ENCODE data around the gene RNF166.

The RNF166 gene

GRCh38 chr16:88716201-88716600, 10.0 kb upstream of the RNF166 start:
- no peak overlapping the region for H3K27ac ChIP-seq (ENCODE audit: low read length)
- H3K9me2 ChIP-seq (replicated peaks; ENCODE audit: insufficient read depth, low read length), result no peaks in the 10 kb centered on the region
- no peak for TF ChIP-seq EZH2 (optimal IDR thresholded peaks at IDR 0.05; ENCODE audit: low read depth, low read length)
- TF ChIP-seq EZH2phosphoT487 (IDR thresholded peaks at IDR 0.05; ENCODE audit: low read length), result no peak
- TF ChIP-seq, protein P1, sequence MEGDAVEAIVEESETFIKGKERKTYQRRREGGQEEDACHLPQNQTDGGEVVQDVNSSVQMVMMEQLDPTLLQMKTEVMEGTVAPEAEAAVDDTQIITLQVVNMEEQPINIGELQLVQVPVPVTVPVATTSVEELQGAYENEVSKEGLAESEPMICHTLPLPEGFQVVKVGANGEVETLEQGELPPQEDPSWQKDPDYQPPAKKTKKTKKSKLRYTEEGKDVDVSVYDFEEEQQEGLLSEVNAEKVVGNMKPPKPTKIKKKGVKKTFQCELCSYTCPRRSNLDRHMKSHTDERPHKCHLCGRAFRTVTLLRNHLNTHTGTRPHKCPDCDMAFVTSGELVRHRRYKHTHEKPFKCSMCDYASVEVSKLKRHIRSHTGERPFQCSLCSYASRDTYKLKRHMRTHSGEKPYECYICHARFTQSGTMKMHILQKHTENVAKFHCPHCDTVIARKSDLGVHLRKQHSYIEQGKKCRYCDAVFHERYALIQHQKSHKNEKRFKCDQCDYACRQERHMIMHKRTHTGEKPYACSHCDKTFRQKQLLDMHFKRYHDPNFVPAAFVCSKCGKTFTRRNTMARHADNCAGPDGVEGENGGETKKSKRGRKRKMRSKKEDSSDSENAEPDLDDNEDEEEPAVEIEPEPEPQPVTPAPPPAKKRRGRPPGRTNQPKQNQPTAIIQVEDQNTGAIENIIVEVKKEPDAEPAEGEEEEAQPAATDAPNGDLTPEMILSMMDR (IDR thresholded peaks at IDR 0.05; ENCODE audit: low read length), result no peak
- H3K4me1 ChIP-seq (ENCODE audit: low read length), result no peaks in the 10 kb centered on the region
- H3K4me3 ChIP-seq (ENCODE audit: low read length), result no peak overlapping the region
- H3F3A ChIP-seq (ENCODE audit: insufficient read depth, low read length), result no peaks in the 10 kb centered on the region
- H3K79me2 ChIP-seq (ENCODE audit: low read length), result no peaks in the 10 kb centered on the region
- no peak overlapping the region for H3K4me2 ChIP-seq (ENCODE audit: low read depth, low read length)
- DNase-seq, result no peak
- H4K20me1 ChIP-seq (ENCODE audit: insufficient read depth, low read length), result no peaks in the 10 kb centered on the region
- H3K9ac ChIP-seq (ENCODE audit: low read length), result no peak overlapping the region
- H3K36me3 ChIP-seq (replicated peaks; ENCODE audit: insufficient read depth, low read length), result no peaks in the 10 kb centered on the region
- H3K9me3 ChIP-seq (replicated peaks; ENCODE audit: insufficient read depth, low read length), result no peaks in the 10 kb centered on the region
- H2AFZ ChIP-seq (ENCODE audit: low read length), result no peak overlapping the region
- H3K27me3 ChIP-seq (replicated peaks; ENCODE audit: insufficient read depth, low read length), result no peaks in the 10 kb centered on the region

- Histone ChIP-seq H3K79me2 (ENCODE audit: low read length) (no peaks in the 10 kb centered on the region), H2AFZ (ENCODE audit: low read length) (no peak overlapping the region), H3F3A (ENCODE audit: insufficient read depth, low read length) (no peaks in the 10 kb centered on the region), H3K4me2 (ENCODE audit: low read depth, low read length) (no peak overlapping the region), H3K9ac (ENCODE audit: low read length) (no peak overlapping the region), H3K4me1 (ENCODE audit: low read length) (no peaks in the 10 kb centered on the region), H3K27me3 (replicated peaks; ENCODE audit: insufficient read depth, low read length) (no peaks in the 10 kb centered on the region), H3K9me2 (replicated peaks; ENCODE audit: insufficient read depth, low read length) (no peaks in the 10 kb centered on the region), H3K9me3 (replicated peaks; ENCODE audit: insufficient read depth, low read length) (no peaks in the 10 kb centered on the region), H4K20me1 (ENCODE audit: insufficient read depth, low read length) (no peaks in the 10 kb centered on the region), H3K4me3 (ENCODE audit: low read length) (no peak overlapping the region), H3K27ac (ENCODE audit: low read length) (no peak overlapping the region), H3K36me3 (replicated peaks; ENCODE audit: insufficient read depth, low read length) (no peaks in the 10 kb centered on the region)
- no peak for TF ChIP-seq EZH2phosphoT487 (IDR thresholded peaks at IDR 0.05; ENCODE audit: low read length)
- TF ChIP-seq, protein P1 (IDR thresholded peaks at IDR 0.05; ENCODE audit: low read length), result no peak
- TF ChIP-seq EZH2 (optimal IDR thresholded peaks at IDR 0.05; ENCODE audit: low read depth, low read length), result no peak
- no peak for DNase-seq
Observed at GRCh38 chr16:88715312-88716190, 9.3 kb upstream of the RNF166 start.

DNA sequence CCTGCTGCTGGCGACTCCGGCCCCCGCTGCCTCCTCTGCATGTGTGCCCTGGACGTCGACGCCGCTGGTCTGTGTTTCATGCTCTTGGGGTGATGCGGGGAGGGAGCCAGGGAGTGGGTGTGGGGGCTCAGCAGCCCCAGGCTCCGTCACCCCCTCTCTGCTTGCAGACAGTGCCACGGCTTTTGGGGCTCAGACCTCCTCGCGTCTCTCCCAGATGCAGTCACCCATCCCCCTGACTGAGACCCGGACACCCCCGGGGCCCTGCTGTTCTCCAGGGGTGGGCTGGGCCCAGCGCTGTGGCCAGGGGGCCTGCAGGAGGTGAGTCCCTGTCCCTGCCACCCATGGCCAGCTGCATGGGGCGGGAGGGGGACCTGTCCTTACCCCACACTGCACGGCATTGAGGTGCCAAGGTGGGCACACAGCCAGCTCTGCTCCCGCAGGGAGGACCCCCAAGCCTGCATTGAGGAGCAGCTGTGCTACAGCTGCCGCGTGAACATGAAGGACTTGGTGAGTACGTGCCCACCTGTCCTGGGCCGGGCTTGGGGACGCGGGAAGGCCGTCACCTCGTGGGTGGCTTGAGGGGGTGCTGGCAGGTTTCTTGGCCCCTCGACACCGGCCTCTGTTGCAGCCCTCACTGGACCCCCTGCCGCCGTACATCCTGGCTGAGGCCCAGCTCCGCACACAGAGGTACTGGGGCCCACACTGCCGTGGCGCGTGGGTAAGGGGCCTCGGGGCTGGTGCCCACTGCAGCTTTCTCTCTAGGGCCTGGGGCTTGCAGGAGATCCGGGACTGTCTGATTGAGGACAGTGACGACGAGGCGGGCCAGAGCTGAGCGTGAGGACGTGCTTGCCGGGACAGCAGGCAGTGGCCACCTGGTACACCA, 8.5 kb upstream of the RNF166 start:
- H3K27me3 ChIP-seq (replicated peaks; ENCODE audit: insufficient read depth, low read length), result no peaks in the 10 kb centered on the region
- no peak overlapping the region for H3K9ac ChIP-seq (ENCODE audit: low read length)
- no peak overlapping the region for H3K4me3 ChIP-seq (ENCODE audit: low read length)
- H3K27ac ChIP-seq (ENCODE audit: low read length), result no peak overlapping the region
- H2AFZ ChIP-seq (ENCODE audit: low read length), result no peak overlapping the region
- no peaks in the 10 kb centered on the region for H3K36me3 ChIP-seq (replicated peaks; ENCODE audit: insufficient read depth, low read length)
- no peaks in the 10 kb centered on the region for H3K9me2 ChIP-seq (replicated peaks; ENCODE audit: insufficient read depth, low read length)
- no peaks in the 10 kb centered on the region for H3F3A ChIP-seq (ENCODE audit: insufficient read depth, low read length)
- no peak for TF ChIP-seq EZH2phosphoT487 (IDR thresholded peaks at IDR 0.05; ENCODE audit: low read length)
- TF ChIP-seq, protein P1 (IDR thresholded peaks at IDR 0.05; ENCODE audit: low read length), result no peak
- no peak for TF ChIP-seq EZH2 (optimal IDR thresholded peaks at IDR 0.05; ENCODE audit: low read depth, low read length)
- no peak overlapping the region for H3K4me2 ChIP-seq (ENCODE audit: low read depth, low read length)
- no peaks in the 10 kb centered on the region for H3K79me2 ChIP-seq (ENCODE audit: low read length)
- H4K20me1 ChIP-seq (ENCODE audit: insufficient read depth, low read length), result no peaks in the 10 kb centered on the region
- H3K4me1 ChIP-seq (ENCODE audit: low read length), result no peaks in the 10 kb centered on the region
- H3K9me3 ChIP-seq (replicated peaks; ENCODE audit: insufficient read depth, low read length), result no peaks in the 10 kb centered on the region
- no peak for DNase-seq

Measured in MM.1S (cell line).